Pancreas (tissue), 10 donors: ENCODE results near the gene SRBD1. TPM values are rescaled to one million over a fixed set of nuclear protein-coding genes. Genes with fewer than 3 reads are reported as not detected.
A peak's percentile ranks its signal among the peaks of the same experiment; 100 is the strongest.

ENCODE experiments used
- ATAC-seq, 4 donors: fragments of 200-7000 bp; cut with Tn5 transposase; one replicate each; pipeline versions ENCODE4 v1.8.0 to v1.9.1; 2020; ENCODE audit warnings: mild to moderate bottlenecking in 4 of 4, moderate library complexity in 4 of 4
- DNase-seq, 6 donors: peaks; one replicate each; pipeline ENCODE4 v3.0.0-alpha.2; 2020
- FAIRE-seq: peaks from 2 replicates; lab custom pipeline; 2012; peaks lifted over from hg19 to GRCh38; lab: Jason Lieb, UNC
- H3K27ac ChIP-seq, 4 donors: fragments of 200-600 bp; sonication (generic); 1 replicate in 3 of 4; 2 replicates in 1 of 4; pipeline versions ENCODE4 v1.5.0 to v1.8.0; 2020
- H3K27me3 ChIP-seq, 4 donors: fragments of 200-600 bp; one replicate each; pipeline ENCODE4 v1.8.0; 2021
- H3K36me3 ChIP-seq, 3 donors: fragments of 200-600 bp; sonication (generic) in 1 of 3; one replicate each; pipeline versions ENCODE4 v1.5.0 to v1.8.0; 2020 to 2021
- H3K4me1 ChIP-seq, 3 donors: fragments of 200-600 bp; one replicate each; pipeline ENCODE4 v1.8.0; 2021
- H3K4me3 ChIP-seq, 4 donors: fragments of 200-600 bp; sonication (generic) in 2 of 4; one replicate each; pipeline versions ENCODE4 v1.5.0 to v1.8.0; 2020 to 2021
- H3K9me3 ChIP-seq, 4 donors: fragments of 200-600 bp; one replicate each; pipeline ENCODE4 v1.8.0; 2021
- CTCF ChIP-seq, 4 donors: fragments of 200-600 bp; sonication (generic) in 3 of 4; IDR thresholded peaks; one replicate each; pipeline versions ENCODE4 v1.5.0 to v1.8.0; 2021; ENCODE audit warnings: antibody characterized with exemption in 4 of 4
- WGBS, 2 donors: extraction: QIAGEN DNeasy Blood & Tissue Kit; methylation state at CpG; one replicate each; pipeline ENCODE4 v1.1.7; 2013; 5-methylcytosine and 5-hydroxymethylcytosine counted together
- intact Hi-C, 3 donors: fragments of 100-400 bp; cut with DNase I; formaldehyde crosslinking; loops; one replicate each; pipeline versions ENCODE4 v1.11.1 to v1.14.2; 2022
- polyA plus RNA-seq, 2 donors: library from polyadenylated mRNA; stranded (reverse); fragments of 200-250 nt; gene quantifications; one replicate each; pipeline ENCODE4 v1.2.3, GENCODE V29; 2013
- total RNA-seq, 6 donors: library from RNA; stranded (reverse); fragmentation: NEBNext Ultra II Directional in 4 of 6; extraction: Animal tissue kit (Norgen Biotek cat#: 25700) in 4 of 6; gene quantifications; one replicate each; pipeline versions ENCODE4 v1.2.1 to v1.2.4, GENCODE V29; 2021 to 2023
- donor health status: healthy with polysubstance abuse.
- donor health status: DM: no; HTN: no; CAD: no; lungs with moderate emphysema.
- donor health status: DM: no; HTN: no; CAD: no.
- donor health status: control.
- donor health status: control.
- donor health status: Bipolar disorder and iron deficiency.
- donor health status: DM: yes; HTN: yes; CAD: no.
- donor health status: DM: no; HTN: no; CAD: no.
- donor health status: DM: no; HTN: no; CAD: no.
- donor health status: DM: yes; HTN: yes; CAD: no.

Gene SRBD1
- total and polyA plus RNA-seq, 8 donors = 3.2 to 15.4 (median 11.6) TPM

- ATAC-seq = no peak
These were observed 92.5 kb downstream of the SRBD1 start for GRCh38 chr2:45518546-45518945.

GRCh38 chr2:45510701-45511420 lies 100.2 kb downstream of the SRBD1 start:
- H3K27ac ChIP-seq = no peak overlapping the region
- H3K4me1 ChIP-seq = peaks cover 0 to 7% (median 0%) of the 10 kb centered on the region in 3 donors
- no peaks in the 10 kb centered on the region for H3K9me3 ChIP-seq
- H3K4me3 ChIP-seq = no peak overlapping the region
- H3K27me3 ChIP-seq = no peaks in the 10 kb centered on the region
- 75 to 82% methylated on average over 9 of the region's 9 CpGs for WGBS, 2 donors
- DNase-seq = no peak
- no peak for ATAC-seq
- H3K36me3 ChIP-seq = no peaks in the 10 kb centered on the region
- no peak for TF ChIP-seq CTCF (IDR thresholded peaks at IDR 0.05)
- intact Hi-C loops = no loop called here
- FAIRE-seq = no peak

More at GRCh38 chr2:45518546-45518945, 92.5 kb downstream of the SRBD1 start:
- no peak overlapping the region for H3K4me3 ChIP-seq
- DNase-seq = no peak
- FAIRE-seq = no peak
- no peak overlapping the region for H3K27ac ChIP-seq
- no peaks in the 10 kb centered on the region for H3K4me1 ChIP-seq
- no peaks in the 10 kb centered on the region for H3K27me3 ChIP-seq
- 89% methylated on average over 2 of the region's 2 CpGs for WGBS, 2 donors
- intact Hi-C loops = no loop called here
- no peaks in the 10 kb centered on the region for H3K9me3 ChIP-seq
- no peaks in the 10 kb centered on the region for H3K36me3 ChIP-seq
- no peak for TF ChIP-seq CTCF (IDR thresholded peaks at IDR 0.05)

GRCh38 chr2:45506756-45507155 lies 104.3 kb downstream of the SRBD1 start:
- TF ChIP-seq CTCF (IDR thresholded peaks at IDR 0.05) = no peak
- Histone ChIP-seq H3K27me3 (no peaks in the 10 kb centered on the region), H3K4me1 (peaks cover 0 to 7% (median 0%) of the 10 kb centered on the region in 3 donors)

GRCh38 chr2:45505138-45505537 lies 105.9 kb downstream of the SRBD1 start:
- Histone ChIP-seq H3K9me3 (no peaks in the 10 kb centered on the region), H3K4me1 (peaks cover 0 to 7% (median 0%) of the 10 kb centered on the region in 3 donors), H3K27ac (no peak overlapping the region), H3K36me3 (no peaks in the 10 kb centered on the region), H3K27me3 (no peaks in the 10 kb centered on the region), H3K4me3 (no peak overlapping the region)
- peak in 2 of 4 donors; percentile 29 to 48 for ATAC-seq
- FAIRE-seq = no peak
- TF ChIP-seq CTCF (IDR thresholded peaks at IDR 0.05) = no peak
- intact Hi-C loops = no loop called here
- DNase-seq = no peak
- WGBS, 2 donors = 80 to 85% methylated on average over 1 of the region's 1 CpG

More at GRCh38 chr2:45506756-45507155, 104.3 kb downstream of the SRBD1 start:
- intact Hi-C loops = no loop called here
- no peaks in the 10 kb centered on the region for H3K36me3 ChIP-seq
- H3K4me3 ChIP-seq = no peak overlapping the region
- H3K27ac ChIP-seq = no peak overlapping the region
- no peak for DNase-seq
- no peaks in the 10 kb centered on the region for H3K9me3 ChIP-seq
- 90 to 92% methylated on average over 3 of the region's 3 CpGs for WGBS, 2 donors
- no peak for FAIRE-seq
- ATAC-seq = no peak
